ENCODE data around the gene HOXA10. TPM values are rescaled to one million over a fixed set of nuclear protein-coding genes. Genes with fewer than 3 reads are reported as not detected.

Gene HOXA10
- total RNA-seq, 4 donors from 2014 or later = 19.0 to 34.1 (median 24.9) TPM

DNA sequence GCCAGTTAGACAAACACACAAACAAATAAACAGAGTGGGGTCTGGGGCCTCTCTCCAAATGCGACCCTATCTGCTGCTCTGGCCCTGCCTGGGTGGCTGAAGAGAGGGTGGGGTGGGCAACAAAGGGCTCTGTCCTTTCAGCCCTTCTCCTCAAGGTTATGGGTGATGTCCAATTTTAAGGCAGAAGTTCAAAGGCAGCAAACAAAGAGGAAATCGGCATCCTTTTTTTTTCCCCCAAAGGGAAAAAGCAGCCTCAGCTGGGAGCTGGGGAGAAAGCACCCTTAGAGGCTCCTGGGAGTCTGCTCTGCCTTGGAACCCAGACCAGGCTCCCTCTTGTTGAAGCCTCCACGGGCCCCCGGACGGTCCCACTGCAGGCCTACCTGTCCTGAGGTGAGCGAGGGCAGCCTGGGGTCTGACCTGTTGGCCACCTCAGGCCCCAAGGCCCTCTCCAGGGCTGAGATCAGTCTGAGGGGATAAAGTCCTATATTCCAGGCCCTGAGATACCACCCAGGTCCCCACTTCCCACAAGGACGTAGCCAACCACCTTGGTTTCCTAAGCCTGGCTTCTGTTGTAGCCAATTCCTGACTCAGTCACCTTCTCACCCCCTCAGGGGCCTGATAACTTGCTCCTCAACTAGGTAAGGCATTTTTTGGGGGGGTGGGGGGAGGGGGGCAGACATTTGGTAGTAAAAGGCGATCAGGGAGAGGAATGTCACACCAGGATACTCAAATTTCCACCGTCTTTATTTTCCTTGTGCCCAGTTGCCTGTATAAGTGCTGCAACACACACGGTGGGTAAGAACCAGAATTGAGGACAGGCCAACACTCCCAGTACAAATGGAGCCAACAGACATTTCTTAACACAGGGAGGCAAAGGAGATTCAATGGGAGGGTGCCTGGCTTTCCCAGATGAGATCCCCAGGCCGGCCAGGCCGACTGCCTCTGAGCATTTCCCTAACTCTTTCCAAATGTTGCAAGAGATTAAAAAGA lies 6.6 kb upstream of the HOXA10 start:
- no peaks in the 10 kb centered on the region for H3K36me3 ChIP-seq
- 66 to 81% methylated on average over 11 to 12 of the region's 12 CpGs for WGBS, 2 donors
- H3K27me3 ChIP-seq = peaks cover 0 to 96% of the 10 kb centered on the region in 2 donors
- TF ChIP-seq EP300 (IDR thresholded peaks at IDR 0.05) (no peak), POLR2A (IDR thresholded peaks at IDR 0.05) (no peak), CTCF (IDR thresholded peaks at IDR 0.05) (no peak)
- H3K27ac ChIP-seq = peak overlapping the region in 2 of 4 donors; percentile 80 to 88
- H3K4me1 ChIP-seq = peaks cover 0 to 48% (median 20%) of the 10 kb centered on the region in 4 donors
- no peak overlapping the region for H3K4me3 ChIP-seq
- no peaks in the 10 kb centered on the region for H3K9me3 ChIP-seq
- DNase-seq (ENCODE audit: low spot score in 2 of 2) = peak in 1 of 2 donors; percentile 18

- H3K4me1 ChIP-seq = peaks cover 0 to 44% (median 18%) of the 10 kb centered on the region in 4 donors
- WGBS, 2 donors = 10 to 13% methylated on average over 56 of the region's 56 CpGs
- peak; percentile 73 to 87 (median 83) for TF ChIP-seq CTCF (IDR thresholded peaks at IDR 0.05)
- no peak for TF ChIP-seq POLR2A (IDR thresholded peaks at IDR 0.05)
- peak in 1 of 2 donors; percentile 50 for TF ChIP-seq EP300 (IDR thresholded peaks at IDR 0.05)
- peak overlapping the region; percentile 4 to 88 (median 57) for H3K27ac ChIP-seq
- H3K36me3 ChIP-seq = no peaks in the 10 kb centered on the region
- no peaks in the 10 kb centered on the region for H3K9me3 ChIP-seq
- DNase-seq (ENCODE audit: low spot score in 2 of 2) = peak; percentile 71 to 81
- peak overlapping the region; percentile 12 to 45 (median 18) for H3K4me3 ChIP-seq
- peaks cover 0 to 96% of the 10 kb centered on the region in 2 donors for H3K27me3 ChIP-seq
These were observed 5.6 kb upstream of the HOXA10 start for GRCh38 chr7:27179503-27180430.

DNA sequence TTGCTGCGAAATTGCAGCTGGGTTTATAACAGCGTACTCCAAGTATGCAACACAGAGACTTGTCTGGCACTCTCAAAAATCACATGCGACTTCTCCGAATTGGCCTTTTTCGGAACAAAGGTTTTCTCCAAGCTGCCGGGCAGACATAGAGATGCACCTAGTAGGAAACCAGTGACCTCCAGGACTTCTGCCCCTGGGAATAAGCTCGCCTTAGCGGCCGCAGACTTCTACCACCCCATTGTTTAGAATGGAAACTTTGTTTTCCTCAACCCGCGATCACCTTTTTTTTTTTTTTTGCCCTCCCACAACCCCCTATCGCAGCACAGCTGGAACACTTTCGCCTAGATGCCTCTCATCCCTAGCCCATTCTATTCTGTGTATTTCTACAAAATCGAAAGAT lies 4.9 kb upstream of the HOXA10 start:
- Histone ChIP-seq H3K27ac (peak overlapping the region in 2 of 4 donors; percentile 80 to 88), H3K4me1 (peaks cover 0 to 44% (median 16%) of the 10 kb centered on the region in 4 donors)
- TF ChIP-seq CTCF (IDR thresholded peaks at IDR 0.05) = no peak
- no peak for TF ChIP-seq POLR2A (IDR thresholded peaks at IDR 0.05)
- TF ChIP-seq EP300 (IDR thresholded peaks at IDR 0.05) = no peak

GRCh38 chr7:27178366-27178765 lies 4.2 kb upstream of the HOXA10 start:
- TF ChIP-seq POLR2A (IDR thresholded peaks at IDR 0.05) = no peak
- peak in 1 of 2 donors; percentile 12 for TF ChIP-seq EP300 (IDR thresholded peaks at IDR 0.05)
- 64 to 84% methylated on average over 6 of the region's 6 CpGs for WGBS, 2 donors
- Histone ChIP-seq H3K27me3 (peaks cover 0 to 94% of the 10 kb centered on the region in 2 donors), H3K36me3 (no peaks in the 10 kb centered on the region), H3K9me3 (no peaks in the 10 kb centered on the region), H3K4me1 (peaks cover 0 to 44% (median 11%) of the 10 kb centered on the region in 4 donors), H3K27ac (peak overlapping the region in 2 of 4 donors; percentile 80 to 88), H3K4me3 (peak overlapping the region in 1 of 4 donors; percentile 45)
- peak in 1 of 2 donors; percentile 27 for DNase-seq (ENCODE audit: low spot score in 2 of 2)

More for the DNA sequence above, 4.9 kb upstream of the HOXA10 start:
- Histone ChIP-seq H3K4me3 (peak overlapping the region in 3 of 4 donors; percentile 12 to 45 (median 15)), H3K36me3 (no peaks in the 10 kb centered on the region), H3K27me3 (peaks cover 0 to 98% of the 10 kb centered on the region in 2 donors), H3K9me3 (no peaks in the 10 kb centered on the region)
- 36 to 61% methylated on average over 14 of the region's 14 CpGs for WGBS, 2 donors
- peak in 1 of 2 donors; percentile 11 for DNase-seq (ENCODE audit: low spot score in 2 of 2)

DNA sequence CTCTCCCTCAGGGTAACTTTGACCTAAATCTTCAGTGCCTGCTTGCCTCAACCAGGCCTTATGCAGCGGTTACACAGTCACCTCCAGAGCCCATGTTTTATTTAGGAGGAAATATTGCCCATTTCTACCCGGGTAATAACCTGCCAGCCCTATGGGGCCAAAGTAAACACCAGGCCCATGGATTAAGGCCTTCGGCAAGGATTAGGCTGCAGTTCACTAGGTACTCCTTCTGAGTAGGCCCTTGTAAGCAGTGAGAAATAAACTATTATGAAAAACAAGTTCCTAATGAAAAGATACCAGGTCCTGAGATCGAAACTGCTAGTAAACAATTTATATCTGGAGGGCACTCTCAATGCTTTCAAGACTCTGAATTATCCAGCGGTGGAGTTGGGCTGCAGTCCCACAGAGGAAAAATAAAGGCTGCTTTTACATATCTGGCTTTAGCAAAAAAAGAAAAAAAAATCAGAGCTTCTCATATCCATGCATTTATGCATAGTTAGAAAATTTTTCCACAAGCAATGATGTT lies 3.7 kb upstream of the HOXA10 start:
- Histone ChIP-seq H3K27ac (peak overlapping the region in 3 of 4 donors; percentile 1 to 88 (median 80)), H3K27me3 (peaks cover 0 to 93% of the 10 kb centered on the region in 2 donors), H3K4me3 (peak overlapping the region in 1 of 4 donors; percentile 45), H3K9me3 (no peaks in the 10 kb centered on the region), H3K36me3 (no peaks in the 10 kb centered on the region), H3K4me1 (peaks cover 0 to 44% (median 9%) of the 10 kb centered on the region in 4 donors)
- DNase-seq (ENCODE audit: low spot score in 2 of 2) = peak in 1 of 2 donors; percentile 9
- 65 to 69% methylated on average over 5 of the region's 5 CpGs for WGBS, 2 donors
- TF ChIP-seq POLR2A (IDR thresholded peaks at IDR 0.05) (no peak), CTCF (IDR thresholded peaks at IDR 0.05) (no peak)
